Endometrium (tissue), 2 donors: ENCODE measurements around the gene TMEM273.
"Not testable (repeated sequence)": the region's sequence is repeated elsewhere in the genome, so short reads cannot be mapped to it uniquely, and the experiment has no call there.

ENCODE experiments used
- FAIRE-seq: peaks from 2 replicates; lab custom pipeline; 2012; peaks lifted over from hg19 to GRCh38; lab: Jason Lieb, UNC
- donor health status: control.
- donor health status: control.

TMEM273 gene

DNA sequence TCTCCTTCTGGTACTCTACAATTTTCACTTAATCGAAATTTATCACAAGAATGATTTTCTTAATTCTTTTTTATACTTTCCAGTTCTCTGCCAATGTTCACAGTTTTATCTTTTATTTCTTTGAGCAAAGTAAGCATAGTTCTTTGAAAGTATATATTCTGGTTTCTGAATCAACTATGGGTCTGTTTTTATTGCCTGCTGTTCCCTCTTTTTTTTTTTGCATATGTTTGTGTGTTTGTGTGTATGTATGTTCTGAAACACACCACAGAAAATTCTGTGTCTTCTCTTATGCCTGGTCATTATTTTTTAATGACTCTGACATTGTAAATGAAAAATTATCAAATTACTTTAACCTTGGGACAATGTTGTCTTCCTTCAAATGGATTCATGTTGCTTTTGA is 15.9 kb upstream of the TMEM273 start:
- FAIRE-seq, result no peak

DNA sequence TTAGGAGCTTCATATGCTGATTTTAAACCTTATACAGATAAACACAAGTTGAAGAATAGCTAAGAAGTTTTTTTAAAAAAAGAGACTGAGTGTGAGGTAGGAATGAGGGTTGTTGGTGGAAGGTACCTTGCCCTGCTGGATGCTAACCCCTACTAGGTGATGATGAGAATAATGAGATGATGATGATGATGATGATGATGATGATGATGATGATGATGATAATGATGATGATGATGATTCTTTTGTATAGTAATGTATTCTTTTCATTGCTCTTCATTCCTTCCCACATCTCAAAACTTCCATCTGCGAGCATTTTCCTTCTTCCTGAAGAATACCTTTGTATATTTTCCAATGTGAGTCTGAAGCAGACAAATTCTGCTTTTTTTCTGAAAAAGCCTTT is 14.1 kb upstream of the TMEM273 start:
- no peak for FAIRE-seq

DNA sequence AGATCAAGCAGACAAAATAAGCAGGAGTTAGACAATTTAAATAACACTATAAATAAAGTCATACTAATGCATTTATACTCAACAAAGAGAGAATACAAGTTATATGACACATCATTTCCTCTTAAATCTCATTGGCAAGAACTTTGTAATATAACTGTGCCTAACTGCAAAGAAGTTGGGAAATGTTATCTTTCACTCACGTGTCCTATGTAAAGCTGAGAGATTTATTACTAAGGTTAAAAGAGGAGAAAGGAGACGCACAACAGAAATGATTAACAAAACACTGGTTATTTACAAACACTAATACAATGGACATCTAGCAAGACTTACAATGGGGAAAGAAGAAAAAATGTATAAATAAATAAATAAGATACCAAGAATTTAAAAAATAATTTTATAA is 12.7 kb upstream of the TMEM273 start:
- FAIRE-seq, result no peak

DNA sequence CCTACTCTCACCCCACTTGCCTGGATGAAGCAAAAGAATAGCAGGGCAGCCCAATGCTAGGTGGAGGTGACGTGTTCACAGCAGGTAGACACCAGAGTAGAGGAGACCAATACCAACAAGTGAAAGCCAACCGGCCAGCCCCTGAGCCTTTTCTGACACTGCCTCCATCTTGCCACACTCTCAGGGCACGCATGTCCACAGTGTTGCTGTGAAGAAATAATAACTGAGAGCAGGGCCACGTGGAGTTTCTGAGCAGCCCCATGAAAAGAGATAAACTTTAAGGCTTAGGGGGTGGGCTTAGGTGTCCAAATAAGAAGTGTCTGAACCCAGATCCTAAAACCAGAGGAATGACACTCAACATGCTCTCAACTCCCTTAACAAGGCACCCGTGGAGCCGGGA is 9.0 kb upstream of the TMEM273 start:
- FAIRE-seq, result no peak

DNA sequence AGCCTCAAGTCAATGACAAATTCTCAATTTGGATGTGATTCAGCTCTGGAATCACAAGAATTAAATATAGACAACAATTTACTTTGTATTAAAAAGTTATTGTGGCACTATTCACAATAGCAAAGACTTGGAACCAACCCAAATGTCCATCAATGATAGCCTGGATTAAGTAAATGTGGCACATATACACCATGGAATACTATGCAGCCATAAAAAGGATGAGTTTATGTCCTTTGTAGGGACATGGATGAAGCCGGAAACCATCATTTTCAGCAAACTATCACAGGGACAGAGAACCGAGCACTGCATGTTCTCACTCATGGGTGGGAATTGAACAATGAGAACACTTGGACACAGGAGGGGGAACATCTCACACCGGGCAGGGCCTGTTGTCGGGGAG is 7.7 kb upstream of the TMEM273 start:
- FAIRE-seq, result not testable (repeated sequence)

DNA sequence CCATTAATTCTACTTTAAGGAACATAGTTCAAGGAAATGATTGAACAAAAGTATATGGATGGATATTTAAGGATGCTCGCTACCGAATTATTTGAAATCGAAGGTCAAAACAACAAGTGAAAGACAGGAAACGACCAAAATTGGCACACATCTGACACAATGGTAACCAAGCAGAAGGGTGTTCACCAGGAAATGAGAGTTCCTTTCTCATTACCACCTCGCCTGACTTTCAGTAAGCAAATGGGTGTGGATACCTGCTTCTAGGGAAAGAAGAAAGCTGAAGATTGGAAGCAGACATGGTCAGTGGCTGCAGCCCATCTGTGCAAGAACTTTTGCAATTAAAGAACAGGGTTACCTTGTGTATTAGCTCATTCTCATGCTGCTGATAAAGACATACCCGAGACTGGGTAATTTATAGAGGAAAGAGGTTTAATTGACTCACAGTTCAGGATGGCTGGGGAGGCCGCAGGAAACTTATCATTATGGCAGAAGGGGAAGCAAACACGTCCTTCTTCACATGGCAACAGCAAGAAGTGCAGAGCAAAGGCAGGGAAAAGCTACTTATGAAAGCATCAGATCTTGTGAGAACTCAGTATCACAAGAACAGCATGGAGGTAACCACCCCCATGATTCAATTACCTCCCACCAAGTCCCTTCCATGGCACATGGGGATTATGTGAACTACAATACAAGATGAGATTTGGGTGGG is 6.2 kb upstream of the TMEM273 start:
- FAIRE-seq, result no peak

DNA sequence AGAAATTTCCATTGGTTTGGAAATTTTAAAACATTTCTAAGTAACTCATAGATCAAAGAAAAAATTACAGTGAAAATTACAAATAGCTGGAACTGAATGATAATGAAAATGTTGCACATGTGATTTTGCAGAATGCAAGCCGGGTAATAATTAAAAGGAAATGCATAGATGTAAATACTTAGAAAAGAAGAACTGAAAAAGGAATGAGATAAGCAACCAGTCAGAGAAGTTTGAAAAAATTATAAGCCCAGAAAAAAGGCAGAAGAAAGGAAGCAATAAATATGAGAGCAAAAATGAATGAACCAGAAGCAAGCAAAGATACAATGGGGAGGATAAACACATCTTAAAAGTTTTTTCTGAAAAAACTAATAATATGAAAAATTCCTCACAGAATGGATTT is 3.2 kb upstream of the TMEM273 start:
- no peak for FAIRE-seq

DNA sequence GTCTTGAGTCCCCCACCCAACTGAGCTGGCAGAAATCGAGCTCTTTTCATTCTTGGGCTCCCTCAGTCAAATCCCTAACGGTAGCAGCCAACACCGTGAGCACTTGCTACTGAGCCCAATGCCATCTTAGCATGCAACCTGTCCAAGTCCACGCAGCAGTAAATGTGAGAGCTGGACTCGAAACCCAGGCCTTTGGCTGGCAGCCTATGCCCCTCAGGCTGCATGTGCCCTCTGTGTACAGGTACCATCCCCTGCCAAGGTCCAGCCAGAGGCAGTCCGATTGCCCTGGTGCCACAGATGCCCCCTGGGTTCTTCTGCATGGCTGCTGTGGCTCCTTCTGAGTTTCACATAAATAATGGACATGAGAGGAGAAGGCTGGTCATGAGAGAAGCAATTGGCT is 1.2 kb upstream of the TMEM273 start:
- no peak for FAIRE-seq

DNA sequence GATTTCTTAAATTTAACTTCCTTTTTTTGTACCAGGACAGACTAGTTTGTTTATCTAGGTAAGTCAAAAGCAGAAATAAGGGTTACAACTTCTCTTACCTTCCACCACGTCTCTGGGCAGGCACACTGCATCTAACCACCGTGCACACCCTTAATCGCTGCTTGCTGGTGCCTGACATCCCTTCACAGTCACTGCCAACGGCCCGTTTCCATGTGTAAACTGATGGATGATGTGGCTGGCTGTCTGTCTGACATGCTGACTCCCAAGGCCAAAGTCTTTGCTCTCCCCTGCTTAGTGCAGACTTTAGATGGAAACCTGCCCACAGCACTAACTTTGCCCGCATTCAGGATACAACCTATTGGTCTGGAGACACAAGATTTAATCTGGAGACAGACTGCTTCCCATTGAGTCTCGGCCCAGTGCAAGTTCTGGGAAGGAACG is 1.1 kb downstream of the TMEM273 start:
- no peak for FAIRE-seq

DNA sequence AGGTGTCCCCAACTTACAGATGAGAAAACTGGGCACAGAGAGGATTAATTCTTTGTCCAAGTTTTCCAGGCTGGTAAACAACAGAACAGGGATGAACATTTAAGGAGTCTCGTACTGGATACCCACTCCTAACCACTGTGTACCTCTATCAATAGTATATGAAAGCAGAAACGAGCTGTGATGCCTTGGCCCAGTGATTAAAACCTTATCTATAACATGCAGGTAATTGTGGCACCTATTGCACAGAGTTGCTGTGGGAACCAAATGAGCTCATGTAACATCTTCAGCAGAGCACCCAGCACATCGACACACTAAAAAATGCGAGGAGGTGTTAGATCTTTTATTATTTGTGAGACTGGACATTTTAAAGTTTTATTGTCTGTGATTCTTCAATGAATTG is 1.6 kb downstream of the TMEM273 start:
- no peak for FAIRE-seq

DNA sequence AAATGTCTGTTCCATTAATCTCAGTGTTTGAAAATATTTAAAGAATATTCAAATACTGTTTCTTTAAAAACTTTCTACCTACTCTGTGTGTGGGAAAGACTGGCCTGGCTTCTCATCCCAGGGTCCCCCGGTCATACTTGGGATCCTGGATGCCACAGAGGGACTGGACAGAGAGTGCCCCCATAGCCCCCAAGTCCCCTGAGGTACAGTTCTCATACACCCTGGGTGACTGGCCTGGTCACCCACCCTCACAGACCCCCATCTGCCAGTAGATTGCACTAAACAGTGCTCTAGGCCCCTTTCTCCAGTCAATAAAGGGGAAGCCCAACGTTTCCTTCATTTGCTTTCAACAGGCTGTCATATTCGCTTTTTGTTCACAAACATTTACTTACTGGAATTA is 3.0 kb downstream of the TMEM273 start:
- FAIRE-seq, result no peak

DNA sequence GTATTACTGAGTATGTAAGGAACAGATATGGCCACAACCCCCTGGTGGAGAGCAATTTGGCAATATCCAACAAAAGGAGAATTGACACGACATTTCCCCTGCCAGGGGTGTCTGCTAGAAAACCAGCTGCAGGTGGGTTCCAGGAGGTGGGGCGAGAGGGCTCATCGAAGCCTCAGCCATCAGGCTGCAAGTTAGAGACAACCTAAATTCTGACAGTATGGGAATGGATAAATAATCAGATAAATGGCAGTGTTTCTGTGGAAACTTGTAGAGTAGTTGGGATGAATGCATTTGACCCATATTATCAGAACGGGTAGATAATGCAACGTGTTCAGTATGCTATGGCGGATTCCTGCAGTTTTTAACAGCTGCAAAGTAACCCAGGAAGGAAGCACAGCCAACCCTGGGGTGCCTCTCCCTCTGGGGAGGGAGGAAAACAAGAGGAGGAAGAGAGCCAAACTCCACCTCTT is 3.5 kb downstream of the TMEM273 start:
- no peak for FAIRE-seq

DNA sequence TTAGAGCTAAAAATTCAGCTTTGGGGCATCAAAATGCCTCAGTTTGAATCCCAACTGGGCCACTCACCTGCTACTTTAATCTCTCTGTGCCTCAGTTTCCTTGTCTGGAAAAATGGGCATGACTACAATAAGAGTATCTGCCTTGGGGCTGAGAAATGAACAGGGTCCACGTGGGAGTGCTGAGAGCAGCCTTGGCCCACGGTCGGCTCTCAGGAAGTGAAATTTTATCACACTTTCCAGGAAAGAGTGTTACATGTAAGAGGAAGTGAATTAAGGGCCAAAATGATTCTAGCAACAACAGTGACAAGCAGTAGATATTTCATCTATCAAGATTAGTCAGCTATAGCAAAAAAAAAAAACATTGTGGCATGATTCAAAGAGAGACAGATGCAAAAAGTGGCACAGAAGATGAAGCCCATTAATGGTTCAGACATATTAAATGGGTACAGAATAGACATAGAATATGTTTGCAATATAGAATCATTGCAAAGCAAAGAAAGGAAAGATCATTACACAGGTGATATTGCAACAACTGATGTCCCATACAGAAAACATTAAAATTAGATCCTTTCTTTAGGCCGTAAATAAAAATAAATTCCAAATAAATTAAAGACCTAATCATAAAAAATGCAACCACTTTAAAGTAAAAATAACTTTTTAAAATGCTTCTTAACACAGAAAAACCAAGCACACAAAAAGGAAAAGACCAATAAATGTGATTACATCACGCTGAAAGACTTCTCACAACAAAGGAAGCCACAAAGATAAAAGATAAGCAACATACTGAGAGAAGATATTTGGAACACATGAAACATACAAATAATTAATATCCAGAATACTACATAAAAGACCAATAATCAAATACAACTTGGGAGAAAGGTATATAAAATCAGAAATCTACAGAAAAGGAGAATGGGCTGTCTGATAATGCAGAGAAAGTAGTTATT is 4.3 kb downstream of the TMEM273 start:
- FAIRE-seq, result peak; percentile 50

DNA sequence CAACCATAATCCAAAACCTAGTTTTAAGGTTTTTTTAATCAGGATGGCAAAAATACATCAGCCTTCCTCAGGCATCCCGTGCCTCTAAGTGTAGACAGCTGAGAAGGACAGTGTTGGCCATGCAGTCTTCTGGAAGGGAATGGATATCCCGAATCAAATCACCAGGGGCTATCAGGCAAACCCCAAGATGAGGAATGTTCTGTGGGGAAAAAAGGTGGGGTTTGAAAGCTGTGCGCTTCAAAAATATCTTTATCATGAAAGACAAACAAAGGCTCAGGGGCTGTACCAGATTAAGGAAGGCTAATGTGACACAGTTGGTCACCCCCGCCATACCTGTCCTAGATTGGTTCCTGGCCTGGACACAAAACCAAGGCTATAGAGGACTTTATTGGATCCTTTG is 5.4 kb downstream of the TMEM273 start:
- no peak for FAIRE-seq

DNA sequence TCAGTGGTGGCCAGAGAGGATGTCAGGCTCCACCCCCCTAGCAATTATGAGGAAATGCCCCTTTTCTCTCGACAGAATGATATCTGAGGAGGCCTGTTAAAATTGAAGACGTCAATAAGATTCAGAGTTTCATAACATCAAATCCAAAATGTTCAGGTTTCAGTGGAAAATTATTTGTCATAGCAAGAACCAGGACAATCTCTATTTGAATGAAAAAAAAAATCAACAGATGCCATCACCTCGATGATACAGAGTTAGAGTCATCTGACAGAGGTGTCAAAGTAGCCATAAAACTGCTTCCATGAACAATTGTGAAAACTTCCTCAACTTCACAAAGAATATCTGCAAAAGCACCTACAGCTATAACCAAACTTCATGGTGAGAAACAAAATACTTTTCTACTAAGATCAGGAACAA is 7.7 kb downstream of the TMEM273 start:
- FAIRE-seq, result no peak

DNA sequence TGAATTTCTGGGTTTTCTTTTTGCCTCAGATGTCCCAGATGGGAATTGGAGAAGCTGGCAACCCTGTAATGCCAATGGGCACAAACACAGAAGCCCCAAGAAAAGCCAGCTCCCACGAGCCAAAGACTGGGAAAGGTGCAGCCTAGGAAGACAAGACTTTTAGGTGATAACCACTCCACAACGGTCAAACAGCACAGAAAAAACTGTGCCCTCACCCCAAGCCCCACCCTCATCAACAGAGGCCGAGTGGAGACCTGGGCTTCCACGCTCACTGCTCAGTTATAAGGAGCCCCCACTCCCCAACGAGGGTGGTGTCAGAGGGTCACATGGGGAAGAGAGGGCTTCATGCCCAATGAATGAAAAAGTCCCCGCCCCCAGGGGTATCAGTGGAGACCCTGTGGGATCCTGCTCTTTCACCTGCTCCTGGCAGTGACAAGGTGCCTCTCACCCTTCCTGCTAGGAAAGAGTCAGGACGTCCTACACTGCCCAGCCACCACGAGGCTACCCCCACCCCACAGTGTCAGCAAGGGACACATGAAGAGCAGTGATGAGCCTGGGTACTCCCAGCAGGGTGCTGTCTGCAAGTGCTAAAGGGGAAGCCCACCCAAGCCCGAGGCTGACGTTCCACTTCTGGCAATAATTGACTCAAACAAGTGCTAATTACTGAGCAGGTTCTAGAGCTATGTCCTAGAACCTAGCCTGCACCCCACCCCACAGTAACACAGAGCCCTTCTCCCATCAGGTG is 8.3 kb downstream of the TMEM273 start:
- no peak for FAIRE-seq

DNA sequence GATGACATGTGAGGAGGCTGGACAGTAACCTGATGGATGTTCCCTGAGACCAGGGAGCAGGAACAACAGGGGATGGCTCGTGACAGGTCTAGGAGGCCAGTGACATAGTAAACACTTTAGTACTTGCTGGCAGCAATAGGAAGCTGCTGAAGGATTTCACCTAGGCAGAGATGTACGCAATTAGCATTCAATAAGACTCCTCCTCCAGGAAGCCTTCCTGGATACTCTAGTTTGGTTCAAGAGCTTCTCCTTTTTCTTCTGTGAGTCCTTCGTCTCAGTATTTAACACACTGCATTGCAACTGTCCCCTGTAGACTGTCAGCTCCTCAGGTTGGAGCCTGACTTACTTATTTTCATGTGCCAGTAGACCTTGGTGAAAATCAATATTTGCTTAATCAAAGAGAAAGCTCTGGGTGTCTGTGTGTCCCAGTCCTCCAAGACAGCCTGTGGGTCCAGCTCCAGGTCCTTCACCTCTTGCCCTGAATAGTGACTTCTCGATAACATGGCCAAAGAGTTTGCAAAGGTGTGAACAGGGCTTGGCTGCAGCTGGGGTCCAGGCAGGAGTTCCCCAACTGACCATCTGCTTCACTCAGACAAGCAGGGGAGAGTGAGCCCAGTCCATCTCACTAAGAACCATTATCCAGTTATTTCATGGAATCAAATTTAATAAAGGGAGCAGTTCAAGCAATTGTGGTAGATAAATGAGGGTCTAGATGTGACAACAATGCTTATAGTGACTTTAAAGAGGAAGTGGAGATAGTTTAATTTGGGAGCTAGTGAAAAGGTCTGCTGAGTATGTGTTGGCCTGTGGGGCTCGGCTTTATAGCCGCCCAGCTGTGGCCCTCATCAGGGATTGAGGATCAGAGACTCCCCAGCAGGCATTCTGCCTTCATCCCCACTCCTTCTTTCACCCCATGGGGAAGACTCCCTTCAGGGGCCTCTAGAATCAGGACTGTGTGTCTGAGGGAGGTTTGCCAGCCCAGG is 9.4 kb downstream of the TMEM273 start:
- FAIRE-seq, result no peak

DNA sequence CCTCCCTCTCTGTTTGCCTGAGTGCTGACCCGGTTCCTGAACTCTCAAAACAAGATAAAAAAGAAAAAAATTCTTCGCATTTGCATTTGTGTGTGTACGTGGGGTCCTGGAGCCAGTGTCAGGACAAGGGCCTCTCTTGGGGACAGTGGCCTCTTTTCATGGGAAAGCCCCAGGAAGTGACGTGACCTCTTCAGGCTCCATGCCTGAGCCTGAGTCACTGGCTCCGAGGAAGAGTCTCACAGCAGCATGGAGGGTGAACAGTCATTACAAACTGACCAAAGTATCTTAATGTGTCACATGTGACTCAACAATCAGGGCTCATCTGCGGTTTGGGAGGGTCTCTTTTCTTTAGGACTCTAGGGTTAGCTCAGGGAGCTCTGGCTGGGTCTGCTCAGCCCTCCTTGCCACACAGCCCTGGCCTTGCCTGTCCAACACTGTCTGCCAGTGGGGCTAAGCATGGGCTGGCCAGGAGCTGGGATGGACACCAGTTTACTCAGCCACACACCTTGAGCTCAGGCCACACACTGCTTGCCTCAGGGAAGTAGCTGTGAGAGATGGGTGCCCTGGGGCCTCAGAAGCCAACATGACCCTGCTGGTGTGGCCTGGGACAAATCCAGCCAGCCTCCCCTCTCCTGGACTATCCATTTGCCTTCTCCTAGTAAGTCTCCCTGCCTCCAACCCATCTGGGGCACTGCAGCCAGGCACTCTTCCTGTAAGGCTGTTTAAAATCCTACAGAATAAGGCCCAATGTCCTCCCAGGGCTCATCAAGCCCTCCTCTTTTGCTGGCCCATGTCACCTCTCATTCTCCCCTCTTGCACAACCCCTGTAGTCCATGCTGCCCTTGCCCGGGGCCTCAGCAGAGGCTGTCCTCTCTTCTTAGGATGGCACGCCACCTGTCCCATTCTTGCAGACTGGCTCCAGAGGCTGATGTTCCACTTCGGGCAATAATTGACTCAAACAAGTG is 10.5 kb downstream of the TMEM273 start:
- no peak for FAIRE-seq

DNA sequence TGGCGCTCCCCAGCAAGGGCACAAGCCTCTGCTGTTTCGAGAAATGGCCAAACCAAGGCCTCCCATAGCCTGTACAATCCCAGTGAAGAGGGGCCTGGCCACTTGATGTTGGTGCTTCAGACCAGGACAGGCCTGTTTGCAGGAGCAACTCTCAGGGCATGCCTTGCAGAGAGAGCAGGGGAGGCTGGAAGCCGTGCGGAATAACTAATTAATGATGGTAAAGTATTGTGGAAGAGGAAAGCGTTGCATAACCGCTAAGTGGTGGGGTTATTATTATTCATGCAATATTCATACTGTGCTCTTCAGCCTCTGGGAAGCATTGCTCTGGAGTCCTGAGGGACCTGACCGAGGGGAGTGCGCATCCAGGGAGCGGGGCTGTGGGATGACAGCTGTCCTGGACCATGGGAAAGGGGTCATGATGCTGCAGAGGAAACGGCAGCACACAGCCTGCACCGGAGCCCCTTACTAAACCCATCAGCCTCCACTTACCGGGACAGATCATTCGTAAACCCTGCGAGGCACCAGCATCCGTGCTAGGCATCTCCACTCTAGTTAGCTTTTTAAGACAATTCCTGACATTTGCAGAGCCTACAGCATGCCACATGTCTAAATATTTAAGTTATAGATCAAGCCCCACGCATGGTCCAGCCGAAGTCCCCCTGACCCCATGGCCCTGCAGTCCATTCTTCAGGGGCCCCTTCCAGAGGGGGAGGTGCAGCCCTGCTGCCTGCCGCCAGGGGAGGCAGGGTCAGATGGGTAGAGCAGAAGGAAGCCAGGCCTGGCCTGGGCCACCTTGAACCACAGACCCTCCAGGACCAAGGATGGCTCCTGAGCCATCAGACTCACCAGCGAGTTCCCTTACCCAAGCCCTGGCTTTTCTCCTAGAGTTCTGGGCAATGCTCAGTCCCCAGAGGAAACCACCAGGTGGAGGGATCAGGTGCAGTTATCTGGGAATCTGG is 11.6 kb downstream of the TMEM273 start:
- FAIRE-seq, result no peak
